ENCODE data around the gene ZDHHC20.

GRCh38 chr13:21338639-21339278, 120.3 kb downstream of the ZDHHC20 start:
- TF ChIP-seq CTCF (IDR thresholded peaks at IDR 0.05; ENCODE audit: poor library complexity), result no peak
- TF ChIP-seq EZH2 (IDR thresholded peaks at IDR 0.05; ENCODE audit: borderline replicate concordance), result no peak
- TF ChIP-seq EZH2phosphoT487 (IDR thresholded peaks at IDR 0.05; ENCODE audit: low read depth, severe bottlenecking, unreplicated experiment), result no peak
